Stimulated activated CD8-positive, alpha-beta memory T cell treated with anti-CD3 and anti-CD28 coated beads, Interleukin-15, amount 100 ng/mL, for 4 hours (primary cell): ENCODE measurements around the gene EVC.
"Not testable (repeated sequence)": the region's sequence is repeated elsewhere in the genome, so short reads cannot be mapped to it uniquely, and the experiment has no call there.

Experiments used
- DNase-seq, 2 donors: peaks; one replicate each; pipeline ENCODE4 v3.0.0-alpha.2; 2020; ENCODE audit warnings: low read depth in 2 of 2

EVC gene

DNA sequence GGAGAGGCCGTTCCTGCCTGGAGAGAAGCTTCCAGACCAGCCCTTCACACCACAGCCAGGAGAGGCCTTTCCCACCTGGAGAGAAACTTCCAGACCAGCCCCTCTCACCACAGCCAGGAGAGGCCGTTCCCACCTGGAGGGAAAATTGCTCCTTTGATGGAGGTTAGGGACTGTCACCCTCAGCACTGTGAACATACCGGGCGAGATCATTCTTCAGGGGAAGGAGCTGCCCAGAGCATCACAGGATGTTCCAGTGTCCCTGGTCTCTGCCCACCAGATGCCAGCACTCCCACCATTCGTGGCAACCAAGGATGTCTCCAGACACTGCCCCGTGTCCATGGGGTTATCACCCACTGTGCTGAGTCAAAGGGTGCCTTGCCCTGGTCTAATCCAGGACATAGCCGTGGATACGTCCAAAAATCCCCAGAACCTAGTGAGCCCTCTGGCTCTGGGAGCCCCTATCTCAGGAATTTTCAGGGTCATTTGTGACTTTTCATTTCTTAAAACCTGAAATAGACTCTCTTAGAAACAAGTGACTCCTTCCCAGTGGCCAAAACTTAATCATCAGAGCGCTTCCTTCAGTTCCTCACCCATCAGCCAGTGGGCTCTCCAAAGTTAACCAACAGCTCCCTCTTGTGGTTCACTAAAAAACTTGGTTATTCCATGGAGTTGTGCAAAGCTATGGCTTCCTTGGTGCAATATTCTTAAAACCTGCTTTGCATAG, 101.7 kb downstream of the EVC start:
- no peak for DNase-seq

DNA sequence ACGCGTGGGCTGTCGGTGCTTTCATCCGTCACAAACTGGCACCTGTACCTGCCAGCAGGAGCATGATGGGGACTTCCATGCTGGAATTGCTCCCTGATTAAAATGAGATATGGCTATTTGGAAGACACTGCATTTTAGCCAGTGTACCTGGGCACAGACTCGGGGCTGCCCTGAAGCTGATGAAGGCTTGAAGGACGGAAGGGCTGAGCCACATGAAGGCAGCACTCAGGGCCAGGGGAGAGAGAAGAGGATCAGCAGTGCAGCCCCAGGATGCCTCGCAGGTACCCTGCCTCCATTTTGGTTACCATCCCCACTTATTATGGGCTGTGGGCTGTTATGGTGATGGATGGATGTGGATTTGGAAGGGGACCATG, 102.9 kb downstream of the EVC start:
- DNase-seq = no peak

DNA sequence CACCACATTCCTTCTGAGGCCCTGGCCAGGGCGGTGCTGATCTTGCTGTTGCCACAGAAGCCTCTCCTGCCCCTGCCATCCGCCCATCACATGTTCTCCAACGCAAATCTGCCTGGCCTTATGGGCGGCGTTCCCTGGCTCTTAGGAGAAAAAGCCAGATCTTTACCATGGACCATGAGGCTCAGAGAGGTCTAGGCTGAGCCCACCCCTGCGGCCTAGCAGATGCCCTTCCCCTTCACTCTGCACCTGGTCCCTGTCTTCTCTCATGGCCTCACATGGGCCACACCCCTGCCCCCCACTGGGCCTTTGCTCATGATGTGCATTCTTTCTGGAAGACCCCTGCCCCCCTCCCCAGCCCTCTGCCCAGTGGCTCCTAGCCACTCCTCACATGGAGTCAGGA, 103.4 kb downstream of the EVC start:
- DNase-seq = no peak

DNA sequence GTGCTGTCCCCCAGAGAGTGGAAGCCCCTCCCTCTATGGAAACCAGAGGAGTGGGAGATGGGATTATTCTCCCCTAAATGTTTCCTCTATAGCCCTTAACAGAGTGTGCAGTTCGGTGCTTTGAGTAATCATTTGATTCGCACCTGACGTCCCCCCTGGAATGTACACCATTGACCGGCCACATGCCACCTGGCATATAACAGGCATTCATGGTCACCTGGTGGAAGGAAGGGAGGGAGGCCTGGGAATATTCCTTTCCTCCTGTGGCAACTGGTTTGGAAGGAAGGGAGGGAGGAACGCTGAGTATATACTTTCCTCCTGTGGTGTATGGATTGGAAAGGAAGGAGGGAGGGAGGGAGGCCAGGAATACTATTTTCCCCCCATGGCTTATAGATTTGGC, 104.6 kb downstream of the EVC start:
- no peak for DNase-seq

DNA sequence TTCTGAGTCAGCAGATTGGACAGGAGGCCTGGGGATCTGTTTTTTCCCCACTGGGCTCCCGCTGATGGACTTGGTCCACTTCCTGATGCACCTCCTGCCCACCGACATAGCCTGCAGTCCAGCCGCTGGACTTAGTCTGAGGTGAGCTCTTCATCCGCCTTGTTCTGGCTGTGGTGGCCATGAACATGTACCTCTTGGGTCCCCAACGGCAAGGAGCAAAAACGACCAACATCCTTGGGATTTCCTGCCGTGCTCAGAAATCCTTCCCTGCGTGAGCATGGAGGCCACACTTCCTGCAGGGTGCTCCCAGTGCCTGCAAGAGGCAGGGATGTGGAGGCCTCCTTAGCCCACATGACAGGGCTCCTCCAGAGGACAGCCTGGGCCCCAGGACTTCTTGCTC, 105.1 kb downstream of the EVC start:
- DNase-seq = no peak

DNA sequence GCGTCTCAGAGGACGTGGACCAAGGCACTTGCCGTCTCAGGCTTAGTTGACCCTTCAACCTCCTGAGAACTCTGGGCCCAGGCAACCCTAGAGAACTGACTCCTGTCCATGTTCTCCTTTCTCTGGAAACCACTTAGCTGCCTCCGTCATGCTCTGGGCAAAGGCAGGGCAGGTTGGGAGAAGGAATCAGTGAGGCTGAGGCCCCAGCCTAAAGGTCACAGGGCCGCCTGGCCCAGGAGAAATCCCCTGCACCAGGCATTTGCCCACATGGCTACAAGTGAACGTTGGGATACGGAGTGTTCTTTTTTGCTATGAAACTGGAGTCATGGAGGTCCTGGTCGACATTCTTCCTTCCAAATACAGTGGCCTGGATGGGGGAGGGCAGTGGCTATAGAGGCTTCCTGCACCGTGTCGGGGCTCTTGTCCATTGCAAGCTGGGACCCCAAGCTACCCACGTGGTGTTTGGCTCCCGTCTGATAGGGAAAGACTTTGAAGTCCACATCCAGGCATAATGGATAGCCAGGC, 105.9 kb downstream of the EVC start:
- DNase-seq = no peak

DNA sequence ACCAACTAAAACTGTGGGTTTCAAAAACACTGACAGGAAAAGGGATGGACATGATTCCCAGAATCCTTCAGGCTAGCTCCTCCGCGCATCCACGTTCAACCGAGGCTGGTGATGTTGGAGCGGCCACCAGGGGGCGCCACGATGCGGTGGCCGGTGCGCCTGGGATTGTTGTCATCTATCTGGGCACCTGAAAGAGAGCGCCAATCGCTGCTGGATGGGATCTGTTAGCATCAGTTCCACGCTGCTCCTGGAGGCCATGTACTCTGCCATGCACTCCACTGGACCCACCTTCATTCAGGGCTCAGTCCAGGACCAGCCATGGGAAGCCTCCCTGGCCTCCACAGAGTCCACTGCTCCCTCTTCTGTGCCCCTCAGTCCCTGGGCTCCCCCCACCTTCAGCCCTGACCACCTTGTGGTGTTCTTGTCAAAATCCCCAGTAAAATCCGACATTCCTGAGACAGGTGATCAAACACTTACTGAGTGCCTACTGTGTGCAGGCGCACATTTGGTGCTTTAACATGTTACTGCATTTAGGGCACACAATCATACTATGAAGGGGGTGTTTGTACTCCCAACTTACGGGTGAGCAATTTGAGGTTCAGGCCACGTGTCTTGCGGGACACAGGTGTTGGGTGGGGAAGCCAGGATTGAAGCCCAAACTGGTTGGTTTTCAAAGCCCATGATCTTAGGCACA, 110.8 kb downstream of the EVC start:
- no peak for DNase-seq

DNA sequence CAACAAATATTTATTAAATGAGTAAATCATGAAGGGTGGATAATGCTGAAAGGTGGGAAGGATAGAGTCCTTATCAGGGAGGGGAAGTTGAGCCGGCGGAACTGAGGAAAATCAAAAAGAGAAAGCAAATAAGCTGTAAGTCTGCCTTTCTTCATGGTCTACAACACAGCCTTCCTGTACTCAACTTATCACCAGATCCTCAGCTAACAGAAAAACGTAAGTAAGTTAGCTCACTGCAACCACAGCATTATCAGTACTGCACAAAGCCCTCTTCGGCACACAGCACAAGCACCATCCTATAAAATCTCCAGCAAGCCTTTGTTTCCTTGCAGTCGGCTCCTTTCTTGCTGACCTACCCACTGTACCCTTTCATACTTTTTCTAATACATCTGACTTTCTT, 111.6 kb downstream of the EVC start:
- DNase-seq = no peak

DNA sequence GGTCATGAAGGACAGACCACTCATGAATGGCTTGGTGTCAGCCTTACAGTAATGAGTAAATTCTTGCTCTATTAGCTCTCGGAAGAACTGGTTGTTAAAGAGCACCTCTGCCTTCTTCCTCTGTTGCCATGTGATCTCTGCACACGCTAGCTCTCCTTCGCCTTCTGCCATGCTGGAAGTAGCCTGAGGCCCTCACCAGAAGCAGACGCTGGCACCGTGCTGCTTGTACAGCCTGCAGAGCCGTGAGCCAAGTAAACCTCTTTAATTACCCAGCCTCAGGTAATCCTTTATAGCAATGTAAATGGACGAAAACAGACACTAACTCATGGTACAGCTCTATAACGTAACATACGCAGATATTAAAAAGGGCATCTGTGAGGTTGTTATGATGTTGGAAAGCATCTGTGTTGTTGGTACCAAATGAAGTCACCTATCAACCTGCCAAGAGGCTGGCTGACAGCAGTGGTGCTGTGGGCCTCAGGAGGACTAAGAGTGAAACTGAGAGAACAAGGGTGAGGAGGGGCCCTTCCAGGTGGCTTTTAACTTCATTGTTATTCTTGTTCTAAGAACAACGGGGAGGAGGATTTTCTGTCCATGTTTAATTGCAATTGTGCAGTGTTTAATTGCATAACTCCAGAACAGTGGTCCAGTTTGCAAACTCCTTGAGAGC, 112.7 kb downstream of the EVC start:
- DNase-seq = no peak

DNA sequence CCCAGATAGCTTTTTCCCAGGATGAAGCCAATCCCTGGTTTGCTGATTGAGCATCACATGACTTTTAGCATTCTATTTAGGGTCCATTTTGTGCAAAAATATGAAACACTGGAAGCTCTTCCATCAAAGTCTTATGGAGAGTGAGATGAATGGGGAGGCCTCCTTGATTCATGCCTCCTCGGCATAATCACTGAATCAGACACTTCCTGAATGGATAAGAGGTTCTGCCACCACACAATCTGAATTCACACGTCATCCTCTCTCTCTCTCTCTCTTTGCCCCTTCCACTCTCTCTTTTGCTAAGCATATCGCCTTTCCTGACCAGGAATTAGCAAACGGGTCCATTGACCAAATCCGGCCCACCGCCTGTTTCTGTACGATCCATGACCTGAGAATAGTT, 113.2 kb downstream of the EVC start:
- DNase-seq = no peak

DNA sequence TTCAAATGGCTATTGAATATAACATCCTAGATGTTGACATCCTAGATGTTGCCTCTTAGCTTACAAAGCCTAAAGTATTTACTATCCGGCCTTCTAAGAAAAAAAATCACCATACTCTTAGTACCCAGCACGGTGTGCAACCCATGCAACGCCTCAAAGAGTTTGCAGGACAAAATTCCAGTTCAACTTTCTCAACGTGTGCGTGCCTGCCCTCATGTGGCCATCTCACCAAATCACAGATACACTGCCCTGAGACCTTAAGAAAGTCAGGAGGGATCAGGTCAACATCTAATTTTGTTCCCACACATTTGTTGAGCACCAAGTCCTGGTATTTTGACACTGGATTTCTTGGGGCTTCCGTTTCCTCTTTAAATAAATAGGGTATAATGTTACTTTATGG, 113.6 kb downstream of the EVC start:
- no peak for DNase-seq

DNA sequence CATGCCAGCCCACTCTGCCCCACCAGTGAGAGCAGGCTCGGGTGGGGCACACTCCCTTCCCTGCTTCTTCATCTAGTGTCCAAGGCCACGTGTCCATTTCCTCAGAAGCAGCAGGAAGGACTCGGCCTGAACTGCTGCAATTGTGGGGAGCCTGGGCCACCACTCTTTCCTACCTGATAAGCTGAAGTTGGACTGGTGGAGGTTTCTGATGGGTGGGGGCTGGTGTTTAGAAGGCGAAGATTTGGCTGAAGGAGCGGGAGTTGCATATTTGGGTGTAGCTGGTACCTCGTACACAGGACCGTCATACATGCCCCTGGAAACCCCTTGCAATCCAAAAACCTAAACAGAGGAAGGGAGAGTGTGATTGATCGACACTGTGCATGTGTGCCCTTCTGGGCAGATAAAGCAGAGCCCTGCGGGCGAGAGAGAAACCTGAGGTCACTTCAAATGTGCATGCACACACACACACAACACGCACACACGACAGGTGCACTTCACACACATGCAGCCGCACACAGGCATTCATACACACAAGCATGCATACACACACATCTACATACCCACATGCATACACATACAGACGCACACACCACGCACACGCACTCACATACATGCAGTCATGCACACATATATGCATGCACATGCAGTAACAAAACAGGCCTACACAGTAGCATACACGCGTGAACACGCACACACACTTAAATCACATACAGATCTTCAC, 114.5 kb downstream of the EVC start:
- no peak for DNase-seq

DNA sequence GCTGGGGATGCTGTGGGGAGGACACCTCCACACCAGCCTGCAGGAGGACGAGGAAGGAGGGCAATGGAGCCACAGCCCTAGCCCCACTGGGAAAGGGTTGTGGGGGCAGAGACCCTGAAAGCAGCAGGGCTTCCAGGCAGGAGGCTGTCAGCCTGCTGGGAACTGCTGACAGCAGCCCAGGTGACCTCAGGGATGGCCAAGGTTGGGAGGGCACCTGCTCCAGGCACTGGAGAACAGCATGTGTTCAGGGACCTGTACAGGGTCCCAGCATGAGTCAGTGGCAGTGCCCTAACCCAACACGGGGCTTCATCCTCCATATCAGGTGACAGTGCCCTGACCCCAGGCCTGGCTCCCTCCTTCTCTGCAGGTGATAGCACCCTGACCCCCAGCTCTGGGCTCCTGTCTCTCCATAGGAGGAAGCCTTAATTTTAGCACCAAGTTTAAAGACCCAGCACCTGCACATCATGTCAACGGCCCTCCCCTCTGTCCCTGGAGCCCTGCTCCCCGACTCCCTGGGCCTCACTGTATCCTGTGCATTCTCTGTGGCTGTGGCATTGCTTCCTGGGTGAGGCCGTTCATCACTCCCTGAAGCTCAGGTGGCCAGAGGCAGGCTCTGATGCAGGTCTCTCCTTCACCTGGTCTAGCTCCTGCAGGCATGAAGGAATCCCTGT, 115.6 kb downstream of the EVC start:
- no peak for DNase-seq

DNA sequence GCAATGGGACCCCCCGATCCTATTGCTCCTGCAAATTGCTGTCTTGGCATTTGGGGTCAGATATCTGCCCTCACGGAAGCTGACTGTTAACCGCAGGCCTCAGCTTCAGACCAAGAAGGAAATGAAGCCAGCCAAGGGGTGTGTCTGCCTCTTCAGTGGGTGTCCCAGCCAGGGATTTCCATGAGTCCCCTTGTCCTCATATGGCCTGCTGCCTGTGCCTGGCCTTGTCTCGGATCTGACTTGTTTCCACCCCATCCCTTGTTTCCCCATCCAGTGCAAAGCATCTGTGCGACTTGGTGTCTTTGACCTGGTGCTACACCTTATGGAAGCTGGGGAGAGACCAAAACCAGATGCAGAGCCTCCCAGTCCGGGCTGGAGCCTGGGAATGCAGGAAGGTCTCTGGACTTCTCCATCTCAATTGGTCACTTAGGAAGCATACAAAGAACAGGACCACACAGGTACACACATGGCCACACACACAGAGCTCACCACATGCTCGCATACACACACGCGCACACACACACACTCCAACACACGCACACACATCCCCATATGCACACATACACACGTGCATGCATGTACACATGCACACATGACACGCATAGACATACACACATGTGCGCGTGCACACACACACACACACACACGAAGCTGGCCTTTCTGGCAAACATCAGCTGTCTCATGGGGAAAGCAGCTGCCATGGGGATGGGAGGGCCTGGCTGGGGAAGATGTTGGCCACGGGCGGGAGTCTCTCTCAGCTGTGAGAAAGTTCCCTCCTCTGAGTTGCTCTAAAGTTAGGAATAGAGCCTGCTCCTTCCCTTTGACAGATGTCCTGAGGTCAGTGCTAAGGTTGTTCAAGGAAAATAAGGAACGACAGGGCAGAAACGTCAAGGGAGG, 116.4 kb downstream of the EVC start:
- DNase-seq = no peak

DNA sequence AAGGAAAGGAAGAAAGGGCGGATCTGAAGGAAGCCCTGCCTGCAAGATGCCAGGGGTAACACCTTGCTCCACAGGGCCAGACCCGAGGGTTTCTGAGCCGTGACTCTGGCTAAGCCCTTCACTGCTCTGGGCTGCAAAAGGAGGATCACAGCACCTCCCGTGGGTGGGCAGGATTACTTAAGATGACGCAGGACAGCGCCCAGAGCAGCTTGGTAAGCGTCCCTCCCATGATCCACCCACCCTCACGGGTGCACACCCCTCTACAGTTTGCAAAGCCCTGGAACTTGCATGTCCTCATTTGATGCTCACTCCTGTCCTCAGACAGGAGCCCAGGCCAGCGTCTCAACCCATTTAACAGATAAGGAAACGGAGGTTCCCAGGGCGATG, 117.0 kb downstream of the EVC start:
- no peak for DNase-seq

DNA sequence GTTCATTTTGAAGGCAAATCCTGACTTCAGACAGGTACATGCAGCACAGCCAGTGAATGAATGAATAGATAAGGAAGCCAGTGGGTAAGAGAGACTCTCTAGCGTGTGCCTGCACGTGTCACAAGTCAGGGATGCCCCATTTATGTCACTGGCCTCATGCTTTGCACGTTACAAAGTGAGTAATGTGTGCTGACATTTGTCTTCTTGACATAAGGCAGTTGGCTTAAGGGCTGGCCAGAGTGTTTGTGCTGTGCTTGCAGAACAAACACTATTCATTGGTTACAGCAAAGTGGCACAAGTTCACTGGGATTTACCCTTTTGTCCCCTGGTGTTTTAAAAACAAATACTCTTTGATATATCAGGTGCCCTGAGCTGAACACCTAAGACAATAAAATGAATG, 125.9 kb downstream of the EVC start:
- no peak for DNase-seq

DNA sequence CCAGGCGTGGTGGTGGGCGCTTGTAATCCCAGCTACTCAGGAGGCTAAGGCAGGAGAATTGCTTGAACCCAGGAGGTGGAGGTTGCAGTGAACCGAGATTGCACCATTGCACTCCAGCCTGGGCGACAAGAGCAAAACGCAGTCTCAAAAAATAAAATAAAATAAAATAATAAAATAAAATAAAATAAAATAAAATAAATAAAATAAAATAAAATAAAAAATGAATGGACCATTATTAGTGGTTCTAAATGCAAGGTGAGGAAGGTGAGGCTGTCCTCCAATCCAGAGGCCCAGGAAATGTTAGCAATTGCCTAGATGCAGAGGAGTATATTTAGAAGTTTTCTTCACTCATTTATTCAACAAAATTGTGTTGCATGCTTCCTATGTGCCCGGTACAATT, 126.5 kb downstream of the EVC start:
- DNase-seq = not testable (repeated sequence)

DNA sequence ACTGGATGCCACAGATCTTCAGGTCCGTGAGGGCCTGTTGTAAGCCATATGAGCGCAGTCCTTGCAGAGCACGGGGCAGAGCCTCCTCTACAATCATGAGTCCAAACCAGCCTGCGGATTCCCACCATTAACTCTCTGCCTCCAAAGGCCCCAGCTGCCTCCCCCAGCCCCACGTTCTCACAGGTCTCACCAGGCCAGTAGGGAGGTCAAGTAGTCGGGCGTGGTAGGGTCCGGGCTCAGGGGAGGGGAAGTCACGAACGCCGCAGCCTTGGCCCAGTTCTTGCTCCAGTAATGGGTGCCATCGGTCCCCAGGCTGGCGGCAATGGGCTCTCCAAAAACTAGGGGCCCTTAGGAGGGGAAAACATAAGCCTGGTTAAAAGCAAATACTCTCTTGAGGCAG, 128.3 kb downstream of the EVC start:
- DNase-seq = no peak

DNA sequence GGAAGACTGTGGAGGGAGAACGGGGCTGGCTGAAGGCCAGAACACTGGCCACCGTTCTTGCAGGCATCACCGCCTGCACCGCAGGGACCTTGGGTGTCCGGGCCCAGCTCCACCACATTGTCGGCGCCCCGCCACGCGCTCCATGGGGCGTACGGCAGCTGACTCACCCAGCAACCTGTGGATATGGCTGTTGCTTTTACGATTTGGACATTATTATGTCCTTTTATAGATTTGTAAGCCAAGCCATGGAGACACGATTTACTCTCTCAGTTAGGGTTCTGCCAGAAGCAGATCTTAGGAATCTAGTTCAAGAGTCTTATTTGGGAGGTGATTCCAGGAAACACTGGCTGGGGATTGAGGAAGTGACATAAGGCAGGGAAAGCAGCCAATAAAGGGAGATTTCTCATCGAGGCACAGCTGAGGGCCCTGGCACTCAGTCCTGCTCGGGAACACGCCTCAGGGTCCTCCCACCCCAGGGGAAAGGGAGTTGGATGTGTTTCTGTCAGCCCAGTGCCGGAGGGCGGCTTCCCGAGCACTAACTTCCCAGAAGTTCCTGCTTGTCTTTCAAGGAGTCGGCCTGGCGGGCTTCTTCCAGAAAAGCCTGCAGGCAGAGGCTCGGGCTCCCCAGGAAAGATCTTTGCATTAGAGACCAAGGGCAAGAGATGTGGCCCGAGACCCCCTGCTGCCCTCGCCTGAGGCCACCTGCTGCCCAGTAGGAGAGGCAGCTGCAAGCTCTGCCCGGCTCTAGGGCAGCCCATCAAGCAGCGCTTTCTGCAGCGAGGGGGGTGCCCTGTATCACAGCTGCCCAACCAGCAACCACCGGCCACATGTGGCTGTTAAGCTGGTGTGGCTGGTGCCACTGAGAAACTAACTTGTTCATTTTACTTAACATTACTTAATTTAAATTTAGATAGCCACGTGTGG, 129.0 kb downstream of the EVC start:
- no peak for DNase-seq

DNA sequence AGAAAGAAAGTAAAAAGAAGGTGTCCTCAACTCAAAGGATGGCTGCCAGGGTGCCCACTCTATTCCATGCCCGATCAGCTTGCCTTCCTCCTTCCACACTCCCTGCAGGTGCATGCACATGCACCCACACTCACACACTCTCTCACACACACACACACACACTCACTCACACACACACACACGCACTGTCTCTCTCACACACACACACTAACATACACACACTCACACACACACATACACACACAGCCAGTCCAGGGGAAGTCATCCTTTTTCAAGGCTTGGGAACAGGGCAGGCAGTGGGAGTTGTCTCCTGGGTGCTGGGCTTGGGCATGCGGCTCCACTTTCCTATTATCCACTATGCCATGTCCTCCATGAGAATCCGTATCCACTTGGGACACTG, 131.5 kb downstream of the EVC start:
- DNase-seq = no peak
